PC-9 (cell line): Measurements from ENCODE around the gene CTNND2. TPM values are rescaled to one million over a fixed set of nuclear protein-coding genes. Genes with fewer than 3 reads are reported as not detected.

ENCODE experiments used
- BruUV-seq: library from RNA; stranded (reverse); fragments of 400-500 nt; replicated peaks from 2 replicates; lab custom pipeline; 2021; lab: Mats Ljungman, UMichigan
- CTCF ChIA-PET: fragments of 300-600 bp; sonication (Branson Sonifier 250); formaldehyde crosslinking; loops from one replicate; lab custom pipeline; 2022; ENCODE audit warnings: antibody characterized with exemption; lab: Charles Lee
- POLR2A ChIA-PET: fragments of 300-600 bp; sonication (Branson Sonifier 250); formaldehyde crosslinking; loops from one replicate; lab custom pipeline; 2022; ENCODE audit warnings: antibody characterized with exemption; ENCODE audit not compliant: unreplicated experiment; lab: Charles Lee
- DNase-seq, 2 experiments: peaks; one replicate each; pipeline versions ENCODE4 v3.0.0 to v3.0.0-alpha.2; 2015 to 2022; ENCODE audit warnings: mixed read lengths in 1 of 2
- H2AFZ ChIP-seq: fragments of 200-600 bp; sonication (generic); 2 replicates; pipeline ENCODE4 v1.8.1; 2017; ENCODE audit warnings: antibody characterized with exemption
- H3F3A ChIP-seq: fragments of 200-600 bp; sonication (generic); 2 replicates; pipeline ENCODE4 v1.8.1; 2017; ENCODE audit warnings: antibody characterized with exemption, mild to moderate bottlenecking, low read depth; ENCODE audit not compliant: insufficient read depth
- H3K27ac ChIP-seq: fragments of 200-600 bp; sonication (generic); 2 replicates; pipeline ENCODE4 v1.6.1; 2016; ENCODE audit warnings: mixed run types
- H3K27me3 ChIP-seq: fragments of 200-600 bp; sonication (generic); 2 replicates; pipeline ENCODE4 v1.6.1; 2016; ENCODE audit warnings: low read depth, mixed run types; ENCODE audit not compliant: insufficient read depth
- H3K36me3 ChIP-seq: fragments of 200-600 bp; sonication (generic); 2 replicates; pipeline ENCODE4 v1.6.1; 2016; ENCODE audit warnings: low read depth, mixed run types
- H3K4me1 ChIP-seq: fragments of 200-600 bp; sonication (generic); replicated peaks from 2 replicates; pipeline ENCODE4 v1.6.1; 2016; ENCODE audit warnings: mixed run types; ENCODE audit not compliant: insufficient read depth
- H3K4me2 ChIP-seq: fragments of 200-600 bp; sonication (generic); 2 replicates; pipeline ENCODE4 v1.6.1; 2017; ENCODE audit warnings: mixed run types
- H3K4me3 ChIP-seq: fragments of 200-600 bp; sonication (generic); 2 replicates; pipeline ENCODE4 v1.6.1; 2016; ENCODE audit warnings: mixed run types
- H3K79me2 ChIP-seq: fragments of 200-600 bp; sonication (generic); 2 replicates; pipeline ENCODE4 v1.6.1; 2017; ENCODE audit warnings: low read depth, mixed run types
- H3K9me2 ChIP-seq: fragments of 200-600 bp; sonication (generic); 2 replicates; pipeline ENCODE4 v1.8.1; 2017; ENCODE audit warnings: mild to moderate bottlenecking; ENCODE audit not compliant: insufficient read depth
- H3K9me3 ChIP-seq: fragments of 200-600 bp; sonication (generic); 2 replicates; pipeline ENCODE4 v1.8.1; 2016; ENCODE audit warnings: low read depth; ENCODE audit not compliant: insufficient read depth
- H4K20me1 ChIP-seq: fragments of 200-600 bp; sonication (generic); 2 replicates; pipeline ENCODE4 v1.8.1; 2017; ENCODE audit not compliant: insufficient read depth
- EZH2 ChIP-seq: fragments of 200-600 bp; sonication (generic); IDR thresholded peaks from 2 replicates; pipeline ENCODE4 v1.8.0; 2017; ENCODE audit warnings: antibody characterized with exemption, low read depth
- intact Hi-C: fragments of 100-400 bp; cut with micrococcal nuclease; formaldehyde crosslinking; loops from one replicate; pipeline ENCODE4 v1.10.0; 2022; ENCODE audit not compliant: unreplicated experiment
- total RNA-seq: library from RNA; stranded (reverse); gene quantifications from 2 replicates; pipeline ENCODE4 v1.2.3, GENCODE V29; 2021
- TF ChIP-seq, protein P1 (sequence below): fragments of 200-600 bp; sonication (generic); conservative IDR thresholded peaks from 2 replicates; pipeline ENCODE4 v1.6.1; 2017; ENCODE audit warnings: mixed run types, antibody characterized with exemption, mild to moderate bottlenecking, moderate library complexity

CTNND2 gene
- total RNA-seq, 1 experiment from 2014 or later, result not detected

DNA sequence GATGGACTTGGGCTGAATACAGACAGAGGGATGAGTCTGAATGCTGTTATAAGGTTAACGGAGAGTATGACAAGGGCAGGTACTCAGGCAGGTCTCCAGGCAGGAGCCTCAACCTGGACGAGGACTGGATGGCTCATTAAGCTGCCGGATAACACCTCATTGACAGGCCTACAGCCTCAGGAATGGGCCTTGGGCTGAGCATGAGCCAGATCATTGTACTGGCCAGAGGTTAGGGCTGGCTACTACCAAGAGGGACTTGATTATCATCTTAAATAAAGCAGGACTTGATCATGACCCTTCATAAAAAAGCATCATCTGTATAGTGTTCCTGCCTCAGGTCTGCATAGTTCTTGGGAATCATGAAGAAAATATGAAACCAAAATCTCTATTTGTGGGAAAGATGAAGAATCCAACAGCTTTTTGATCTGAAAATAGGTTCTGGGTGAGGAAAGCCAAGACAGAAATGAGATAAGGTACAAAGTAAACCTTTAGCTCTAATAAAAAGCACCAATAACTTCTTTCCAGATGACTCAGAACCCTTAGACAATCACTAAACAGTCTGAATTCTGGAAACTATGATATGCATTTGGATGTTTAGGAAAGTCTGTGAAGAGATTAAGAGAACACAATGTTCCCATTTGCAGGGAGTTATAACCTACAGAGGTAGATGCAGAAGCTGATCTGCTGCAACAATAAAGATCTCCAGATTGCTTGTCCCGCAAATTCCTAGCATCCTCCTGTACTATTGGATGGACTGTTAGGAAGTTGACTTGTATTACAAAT, 343.1 kb downstream of the CTNND2 start:
- intact Hi-C loops, result no loop called here
- Histone ChIP-seq H3F3A (no peaks in the 10 kb centered on the region), H3K9me2 (no peaks in the 10 kb centered on the region), H3K27me3 (peaks cover 4% of the 10 kb centered on the region; the same call in 1 of the 2 replicates), H3K9me3 (no peaks in the 10 kb centered on the region), H3K4me2 (no peak overlapping the region), H3K79me2 (no peaks in the 10 kb centered on the region), H4K20me1 (no peaks in the 10 kb centered on the region), H2AFZ (no peak overlapping the region), H3K36me3 (no peaks in the 10 kb centered on the region), H3K4me3 (no peak overlapping the region), H3K27ac (no peak overlapping the region), H3K4me1 (no peaks in the 10 kb centered on the region)
- ChIA-PET POLR2A (no interaction called here), CTCF (no interaction called here)
- DNase-seq, result no peak
- no TSS peak for BruUV-seq
- no peak for TF ChIP-seq EZH2
- TF ChIP-seq, protein P1, sequence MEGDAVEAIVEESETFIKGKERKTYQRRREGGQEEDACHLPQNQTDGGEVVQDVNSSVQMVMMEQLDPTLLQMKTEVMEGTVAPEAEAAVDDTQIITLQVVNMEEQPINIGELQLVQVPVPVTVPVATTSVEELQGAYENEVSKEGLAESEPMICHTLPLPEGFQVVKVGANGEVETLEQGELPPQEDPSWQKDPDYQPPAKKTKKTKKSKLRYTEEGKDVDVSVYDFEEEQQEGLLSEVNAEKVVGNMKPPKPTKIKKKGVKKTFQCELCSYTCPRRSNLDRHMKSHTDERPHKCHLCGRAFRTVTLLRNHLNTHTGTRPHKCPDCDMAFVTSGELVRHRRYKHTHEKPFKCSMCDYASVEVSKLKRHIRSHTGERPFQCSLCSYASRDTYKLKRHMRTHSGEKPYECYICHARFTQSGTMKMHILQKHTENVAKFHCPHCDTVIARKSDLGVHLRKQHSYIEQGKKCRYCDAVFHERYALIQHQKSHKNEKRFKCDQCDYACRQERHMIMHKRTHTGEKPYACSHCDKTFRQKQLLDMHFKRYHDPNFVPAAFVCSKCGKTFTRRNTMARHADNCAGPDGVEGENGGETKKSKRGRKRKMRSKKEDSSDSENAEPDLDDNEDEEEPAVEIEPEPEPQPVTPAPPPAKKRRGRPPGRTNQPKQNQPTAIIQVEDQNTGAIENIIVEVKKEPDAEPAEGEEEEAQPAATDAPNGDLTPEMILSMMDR, result no peak

DNA sequence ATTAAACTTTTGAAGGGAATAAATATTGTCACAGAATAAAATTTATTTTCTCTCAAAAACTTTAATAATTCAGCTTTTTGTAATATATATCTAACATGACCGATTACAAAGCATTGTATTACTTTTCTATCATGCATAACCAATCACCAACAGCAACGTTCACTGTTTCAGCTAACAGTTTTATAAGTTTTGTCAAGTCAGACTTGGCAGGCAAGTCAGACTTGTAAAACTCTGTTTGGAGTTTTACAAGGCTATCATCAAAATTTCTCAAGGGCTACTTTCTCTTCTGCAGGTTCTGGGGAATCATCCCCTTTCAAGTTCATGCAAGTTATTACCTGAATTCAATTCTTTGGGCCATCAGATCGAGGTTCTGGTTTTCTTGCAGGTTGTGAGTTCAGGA, 347.2 kb downstream of the CTNND2 start:
- intact Hi-C loops, result no loop called here
- Histone ChIP-seq H3K27me3 (peaks cover 6% of the 10 kb centered on the region; the same call in 1 of the 2 replicates), H3K4me3 (no peak overlapping the region), H3K27ac (no peak overlapping the region), H3K9me2 (no peaks in the 10 kb centered on the region), H3K4me1 (no peaks in the 10 kb centered on the region), H3F3A (no peaks in the 10 kb centered on the region), H3K9me3 (no peaks in the 10 kb centered on the region), H3K79me2 (no peaks in the 10 kb centered on the region), H4K20me1 (no peaks in the 10 kb centered on the region), H3K4me2 (no peak overlapping the region), H3K36me3 (no peaks in the 10 kb centered on the region), H2AFZ (no peak overlapping the region)
- DNase-seq, result no peak
- TF ChIP-seq EZH2, result no peak
- TF ChIP-seq, protein P1, result no peak
- no TSS peak for BruUV-seq
- POLR2A ChIA-PET, result no interaction called here
- CTCF ChIA-PET, result no interaction called here

DNA sequence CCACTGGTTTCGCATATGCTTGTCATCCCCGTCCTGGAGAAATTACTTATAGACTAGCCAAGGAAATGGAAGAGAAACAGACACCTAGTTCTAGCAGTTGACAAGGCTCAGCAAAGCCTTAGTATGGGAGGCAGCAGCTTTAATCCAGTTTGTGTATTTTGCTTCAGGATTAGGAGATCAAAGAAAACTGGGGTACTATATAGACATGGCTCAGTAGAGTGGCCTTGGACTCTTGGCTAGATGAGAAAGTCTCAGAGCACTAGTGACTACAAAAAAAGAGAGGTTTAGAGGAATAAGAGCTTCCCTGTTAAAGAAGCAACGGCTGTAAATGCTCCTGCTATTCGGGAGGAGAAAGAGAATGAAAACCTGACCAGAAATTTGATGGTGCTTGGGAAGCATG, 349.1 kb downstream of the CTNND2 start:
- H3K4me3 ChIP-seq, result no peak overlapping the region
- no peak for DNase-seq
- H4K20me1 ChIP-seq, result no peaks in the 10 kb centered on the region
- H3K27ac ChIP-seq, result no peak overlapping the region
- no peaks in the 10 kb centered on the region for H3F3A ChIP-seq
- peaks cover 16% of the 10 kb centered on the region; the same call in 1 of the 2 replicates for H3K27me3 ChIP-seq
- no peaks in the 10 kb centered on the region for H3K36me3 ChIP-seq
- no peaks in the 10 kb centered on the region for H3K4me1 ChIP-seq
- no peaks in the 10 kb centered on the region for H3K79me2 ChIP-seq
- no peak overlapping the region for H3K4me2 ChIP-seq
- POLR2A ChIA-PET, result interaction anchor here (0.6 kb wide), 1 partner anchor 374 kb away, joined by 5 read pairs; no protein-coding TSS in a partner anchor
- no TSS peak for BruUV-seq
- no peak for TF ChIP-seq EZH2
- TF ChIP-seq, protein P1, result no peak
- intact Hi-C loops, result no loop called here
- CTCF ChIA-PET, result no interaction called here
- no peaks in the 10 kb centered on the region for H3K9me2 ChIP-seq
- H2AFZ ChIP-seq, result no peak overlapping the region
- H3K9me3 ChIP-seq, result no peaks in the 10 kb centered on the region
